ENCODE results near the gene CGB1. TPM values are rescaled to one million over a fixed set of nuclear protein-coding genes. Genes with fewer than 3 reads are reported as not detected.

Gene CGB1
- total and polyA plus RNA-seq, 10 of the 15 experiments (the other 5 are each of a cell fraction or from before 2014, with no cell fraction given) = not detected

DNA sequence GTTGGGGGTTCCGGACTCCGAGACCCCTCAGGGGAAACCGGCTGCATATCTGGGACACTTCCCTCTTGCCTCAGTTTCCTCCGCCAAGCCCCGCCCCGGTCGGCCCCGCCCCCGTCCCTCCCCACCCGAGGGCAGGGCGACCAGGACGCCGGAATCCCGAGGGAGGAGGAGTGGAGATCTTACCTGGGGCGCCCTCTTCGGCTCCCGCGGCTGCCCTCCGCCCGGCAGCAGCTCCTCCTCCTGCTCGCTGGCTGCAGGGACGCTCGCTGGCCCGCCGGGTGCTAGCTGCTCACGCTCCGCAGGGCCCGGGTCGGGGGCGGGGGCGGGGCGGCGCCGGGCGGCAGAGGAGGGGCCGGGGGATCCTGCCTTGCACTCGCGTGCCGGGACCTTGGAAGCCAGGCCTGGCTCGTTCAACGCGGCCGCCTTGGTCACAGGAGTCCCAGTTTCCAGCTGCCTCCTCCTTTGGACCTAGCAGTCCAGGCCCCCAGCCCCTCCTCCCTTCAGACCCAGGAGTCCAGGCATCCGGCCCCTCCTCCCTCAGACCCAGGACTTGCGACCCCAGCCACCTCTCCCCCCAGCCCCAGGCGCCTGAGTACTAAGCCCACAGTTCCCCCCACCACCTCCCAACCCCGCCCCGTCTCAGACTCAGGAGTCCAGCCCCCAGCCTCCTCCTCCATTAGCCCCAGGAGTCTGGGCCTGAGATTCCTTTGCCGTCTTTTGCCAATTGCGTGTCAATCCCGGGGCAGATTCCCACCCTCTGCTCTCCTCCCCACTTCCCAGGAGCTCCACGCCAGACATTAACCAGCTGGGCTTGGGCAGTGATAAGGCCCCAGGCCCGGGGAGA, 28.3 kb upstream of the CGB1 start, which contains the start of gene NTF4 (continued):
- TF ChIP-seq, protein P1, sequence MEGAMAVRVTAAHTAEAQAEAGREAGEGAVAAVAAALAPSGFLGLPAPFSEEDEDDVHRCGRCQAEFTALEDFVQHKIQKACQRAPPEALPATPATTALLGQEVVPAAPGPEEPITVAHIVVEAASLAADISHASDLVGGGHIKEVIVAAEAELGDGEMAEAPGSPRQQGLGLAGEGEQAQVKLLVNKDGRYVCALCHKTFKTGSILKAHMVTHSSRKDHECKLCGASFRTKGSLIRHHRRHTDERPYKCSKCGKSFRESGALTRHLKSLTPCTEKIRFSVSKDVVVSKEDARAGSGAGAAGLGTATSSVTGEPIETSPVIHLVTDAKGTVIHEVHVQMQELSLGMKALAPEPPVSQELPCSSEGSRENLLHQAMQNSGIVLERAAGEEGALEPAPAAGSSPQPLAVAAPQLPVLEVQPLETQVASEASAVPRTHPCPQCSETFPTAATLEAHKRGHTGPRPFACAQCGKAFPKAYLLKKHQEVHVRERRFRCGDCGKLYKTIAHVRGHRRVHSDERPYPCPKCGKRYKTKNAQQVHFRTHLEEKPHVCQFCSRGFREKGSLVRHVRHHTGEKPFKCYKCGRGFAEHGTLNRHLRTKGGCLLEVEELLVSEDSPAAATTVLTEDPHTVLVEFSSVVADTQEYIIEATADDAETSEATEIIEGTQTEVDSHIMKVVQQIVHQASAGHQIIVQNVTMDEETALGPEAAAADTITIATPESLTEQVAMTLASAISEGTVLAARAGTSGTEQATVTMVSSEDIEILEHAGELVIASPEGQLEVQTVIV (IDR thresholded peaks at IDR 0.05; ENCODE audit: borderline replicate concordance, partially characterized antibody) = no peak
- no peak for TF ChIP-seq TCF7 (IDR thresholded peaks at IDR 0.05; ENCODE audit: borderline replicate concordance)
- TF ChIP-seq SUPT20H (IDR thresholded peaks at IDR 0.05; ENCODE audit: borderline replicate concordance, control insufficient read depth, low read depth, low read length) = no peak

GRCh38 chr19:49064029-49064629, 27.4 kb upstream of the CGB1 start:
- no peaks in the 10 kb centered on the region for H3K4me1 ChIP-seq (ENCODE audit: control insufficient read depth, insufficient read depth, low read length)
- BruUV-seq (replicated peaks) = no TSS peak
- no peak overlapping the region for H2AFZ ChIP-seq (ENCODE audit: control insufficient read depth, low read depth, low read length)
- POLR2A ChIA-PET = no interaction called here
- in situ Hi-C loops (cut with MboI) (no loop called here), intact Hi-C loops (cut with micrococcal nuclease; ENCODE audit: unreplicated experiment) (no loop called here)
- 30% methylated on average over 7 of the region's 10 CpGs for WGBS (ENCODE audit: insufficient coverage, insufficient replicate concordance, low lambda C conversion rate, missing lambda C conversion rate)
- FAIRE-seq (no peak), ATAC-seq (no peak; the same call in 2 of the 3 replicates), DNase-seq (ENCODE audit: low read depth, low spot score) (no peak)
- CTCF ChIA-PET = interaction anchor here (1.0 kb wide), 1 partner anchor 66 kb away, joined by 3 read pairs; no protein-coding TSS in a partner anchor
- RAD21 ChIA-PET (ENCODE audit: unreplicated experiment) = no interaction called here
- no peaks in the 10 kb centered on the region for H4K20me1 ChIP-seq (ENCODE audit: control insufficient read depth, insufficient read depth)
- peaks cover 2 to 3% of the 10 kb centered on the region in 2 experiments for H3K27me3 ChIP-seq (replicated peaks in 1 of 2; ENCODE audit: control insufficient read depth in 2 of 2, insufficient read depth in 2 of 2, low read length in 1 of 2)
- H3K36me3 ChIP-seq (ENCODE audit: control insufficient read depth in 2 of 2, insufficient read depth in 2 of 2, low read length in 1 of 2) = no peaks in the 10 kb centered on the region
- no peaks in the 10 kb centered on the region for H3K9me3 ChIP-seq (replicated peaks; ENCODE audit: control insufficient read depth, insufficient read depth, low read length)
- SMC1A ChIA-PET (ENCODE audit: uncharacterized antibody, unreplicated experiment) = no interaction called here
- no peak overlapping the region for H3K4me2 ChIP-seq (ENCODE audit: control insufficient read depth, insufficient read depth)
- H3K79me2 ChIP-seq (ENCODE audit: control insufficient read depth, insufficient read depth, low read length) = no peaks in the 10 kb centered on the region
- TF ChIP-seq, protein P2, sequence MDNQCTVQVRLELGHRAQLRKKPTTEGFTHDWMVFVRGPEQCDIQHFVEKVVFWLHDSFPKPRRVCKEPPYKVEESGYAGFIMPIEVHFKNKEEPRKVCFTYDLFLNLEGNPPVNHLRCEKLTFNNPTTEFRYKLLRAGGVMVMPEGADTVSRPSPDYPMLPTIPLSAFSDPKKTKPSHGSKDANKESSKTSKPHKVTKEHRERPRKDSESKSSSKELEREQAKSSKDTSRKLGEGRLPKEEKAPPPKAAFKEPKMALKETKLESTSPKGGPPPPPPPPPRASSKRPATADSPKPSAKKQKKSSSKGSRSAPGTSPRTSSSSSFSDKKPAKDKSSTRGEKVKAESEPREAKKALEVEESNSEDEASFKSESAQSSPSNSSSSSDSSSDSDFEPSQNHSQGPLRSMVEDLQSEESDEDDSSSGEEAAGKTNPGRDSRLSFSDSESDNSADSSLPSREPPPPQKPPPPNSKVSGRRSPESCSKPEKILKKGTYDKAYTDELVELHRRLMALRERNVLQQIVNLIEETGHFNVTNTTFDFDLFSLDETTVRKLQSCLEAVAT (IDR thresholded peaks at IDR 0.05) = no peak
- TF ChIP-seq PML (IDR thresholded peaks at IDR 0.05; ENCODE audit: low read length) = no peak
- H3K27ac ChIP-seq (ENCODE audit: control insufficient read depth, insufficient read depth) = no peak overlapping the region
- H3K4me3 ChIP-seq = no peak overlapping the region
- H3K9ac ChIP-seq (ENCODE audit: control insufficient read depth, insufficient read depth, low read length) = no peak overlapping the region
